Measurements from ENCODE around the gene RPLP2.
A peak's percentile ranks its signal among the peaks of the same experiment; 100 is the strongest.

RPLP2 gene

GRCh38 chr11:811446-812245 lies 1.9 kb downstream of the RPLP2 start:
- DNase-seq (ENCODE audit: extremely low read depth, low read depth) = no peak
- TF ChIP-seq CTCF (IDR thresholded peaks at IDR 0.05; ENCODE audit: low read depth, low read length, missing control alignments) = no peak
- H3K4me3 ChIP-seq (replicated peaks; ENCODE audit: low read depth, low read length) = peak overlapping the region; percentile 99

GRCh38 chr11:812390-812789 lies 2.6 kb downstream of the RPLP2 start:
- H3K4me3 ChIP-seq (replicated peaks; ENCODE audit: low read depth, low read length) = peak overlapping the region; percentile 99
- DNase-seq (ENCODE audit: extremely low read depth, low read depth) = no peak
- no peak for TF ChIP-seq CTCF (IDR thresholded peaks at IDR 0.05; ENCODE audit: low read depth, low read length, missing control alignments)

GRCh38 chr11:813072-813455 lies 3.3 kb downstream of the RPLP2 start:
- H3K4me3 ChIP-seq (replicated peaks; ENCODE audit: low read depth, low read length) = no peak overlapping the region
- no peak for DNase-seq (ENCODE audit: extremely low read depth, low read depth)
- no peak for TF ChIP-seq CTCF (IDR thresholded peaks at IDR 0.05; ENCODE audit: low read depth, low read length, missing control alignments)

- no peak overlapping the region for H3K4me3 ChIP-seq (replicated peaks; ENCODE audit: low read depth, low read length)
- no peak for DNase-seq (ENCODE audit: extremely low read depth, low read depth)
- TF ChIP-seq CTCF (IDR thresholded peaks at IDR 0.05; ENCODE audit: low read depth, low read length, missing control alignments) = no peak
Observed at GRCh38 chr11:813456-814096, 3.8 kb downstream of the RPLP2 start.

GRCh38 chr11:815675-816432 lies 6.1 kb downstream of the RPLP2 start:
- TF ChIP-seq CTCF (IDR thresholded peaks at IDR 0.05; ENCODE audit: low read depth, low read length, missing control alignments) = no peak
- DNase-seq (ENCODE audit: extremely low read depth, low read depth) = no peak
- H3K4me3 ChIP-seq (replicated peaks; ENCODE audit: low read depth, low read length) = no peak overlapping the region

- no peak for TF ChIP-seq CTCF (IDR thresholded peaks at IDR 0.05; ENCODE audit: low read depth, low read length, missing control alignments)
- no peak for DNase-seq (ENCODE audit: extremely low read depth, low read depth)
- H3K4me3 ChIP-seq (replicated peaks; ENCODE audit: low read depth, low read length) = no peak overlapping the region
Observed at GRCh38 chr11:816433-816779, 6.6 kb downstream of the RPLP2 start.
